ENCODE measurements around the gene MTURN. TPM values are rescaled to one million over a fixed set of nuclear protein-coding genes. Genes with fewer than 3 reads are reported as not detected.
A peak's percentile ranks its signal among the peaks of the same experiment; 100 is the strongest.

MTURN gene
- total RNA-seq, 4 donors from 2014 or later, result 32.0 to 86.3 (median 44.0) TPM

GRCh38 chr7:30181211-30181610 is 46.4 kb downstream of the MTURN start:
- DNase-seq, result peak; percentile 51 to 69
- Histone ChIP-seq H3K4me1 (peaks cover 19 to 33% of the 10 kb centered on the region in 2 donors), H3K4me3 (replicated peaks in 1 of 3) (no peak overlapping the region), H3K27ac (peak overlapping the region; percentile 32 to 60 (median 50)), H3K27me3 (no peaks in the 10 kb centered on the region), H3K36me3 (no peaks in the 10 kb centered on the region), H3K9me3 (no peaks in the 10 kb centered on the region)
- whole genome bisulfite sequencing, 2 donors, result 58 to 73% methylated on average over 6 of the region's 6 CpGs
- intact Hi-C loops (cut with DNase I), result no loop called here
- no peak for TF ChIP-seq POLR2A (IDR thresholded peaks at IDR 0.05)
- TF ChIP-seq, protein P1, sequence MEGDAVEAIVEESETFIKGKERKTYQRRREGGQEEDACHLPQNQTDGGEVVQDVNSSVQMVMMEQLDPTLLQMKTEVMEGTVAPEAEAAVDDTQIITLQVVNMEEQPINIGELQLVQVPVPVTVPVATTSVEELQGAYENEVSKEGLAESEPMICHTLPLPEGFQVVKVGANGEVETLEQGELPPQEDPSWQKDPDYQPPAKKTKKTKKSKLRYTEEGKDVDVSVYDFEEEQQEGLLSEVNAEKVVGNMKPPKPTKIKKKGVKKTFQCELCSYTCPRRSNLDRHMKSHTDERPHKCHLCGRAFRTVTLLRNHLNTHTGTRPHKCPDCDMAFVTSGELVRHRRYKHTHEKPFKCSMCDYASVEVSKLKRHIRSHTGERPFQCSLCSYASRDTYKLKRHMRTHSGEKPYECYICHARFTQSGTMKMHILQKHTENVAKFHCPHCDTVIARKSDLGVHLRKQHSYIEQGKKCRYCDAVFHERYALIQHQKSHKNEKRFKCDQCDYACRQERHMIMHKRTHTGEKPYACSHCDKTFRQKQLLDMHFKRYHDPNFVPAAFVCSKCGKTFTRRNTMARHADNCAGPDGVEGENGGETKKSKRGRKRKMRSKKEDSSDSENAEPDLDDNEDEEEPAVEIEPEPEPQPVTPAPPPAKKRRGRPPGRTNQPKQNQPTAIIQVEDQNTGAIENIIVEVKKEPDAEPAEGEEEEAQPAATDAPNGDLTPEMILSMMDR (IDR thresholded peaks at IDR 0.05), result no peak

DNA sequence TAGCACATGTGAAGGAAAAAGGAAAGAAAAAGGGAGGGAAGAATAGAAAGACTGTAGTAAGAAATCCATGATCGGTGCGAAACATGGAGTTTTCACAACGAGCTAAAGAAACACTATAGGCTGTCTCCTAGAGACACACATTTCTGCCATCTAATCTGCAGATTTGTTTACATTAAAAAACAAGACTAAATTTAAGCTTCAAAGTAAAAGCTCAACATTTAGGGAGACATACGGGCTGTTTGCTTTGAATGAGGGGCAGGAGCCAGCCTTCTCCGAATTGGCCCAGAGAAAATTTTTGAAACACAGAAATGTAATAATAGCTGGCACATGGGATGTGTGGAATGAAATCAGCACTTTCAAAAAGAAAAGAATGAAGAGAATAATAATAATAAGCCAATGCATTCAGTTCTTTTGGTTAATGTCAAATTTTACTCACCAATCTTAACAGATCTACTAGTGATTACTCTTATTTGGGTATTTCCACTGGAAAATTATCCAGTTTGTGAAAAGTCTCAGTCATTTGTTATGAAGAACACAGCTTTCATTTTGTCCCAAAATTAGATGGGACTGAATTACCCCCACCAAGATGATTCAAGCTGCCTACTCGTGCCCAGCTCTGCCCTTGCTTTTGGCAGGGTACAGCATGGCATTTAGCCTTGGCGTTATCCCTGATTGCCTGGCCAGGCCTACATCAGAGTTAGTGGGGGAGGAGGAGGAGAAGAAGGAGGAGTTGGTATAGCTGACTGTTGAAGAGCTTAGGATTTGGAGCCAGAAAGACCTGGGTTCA is 47.1 kb downstream of the MTURN start:
- H3K9me3 ChIP-seq, result no peaks in the 10 kb centered on the region
- no peaks in the 10 kb centered on the region for H3K27me3 ChIP-seq
- no peaks in the 10 kb centered on the region for H3K36me3 ChIP-seq
- peaks cover 19 to 27% of the 10 kb centered on the region in 2 donors for H3K4me1 ChIP-seq
- H3K27ac ChIP-seq, result peak overlapping the region; percentile 26 to 60 (median 50)
- no peak overlapping the region for H3K4me3 ChIP-seq (replicated peaks in 1 of 3)
- intact Hi-C loops (cut with DNase I), result no loop called here
- 79 to 88% methylated on average over 7 of the region's 7 CpGs for WGBS, 2 donors
- no peak for TF ChIP-seq POLR2A (IDR thresholded peaks at IDR 0.05)
- TF ChIP-seq, protein P1 (IDR thresholded peaks at IDR 0.05), result no peak
- no peak for DNase-seq

DNA sequence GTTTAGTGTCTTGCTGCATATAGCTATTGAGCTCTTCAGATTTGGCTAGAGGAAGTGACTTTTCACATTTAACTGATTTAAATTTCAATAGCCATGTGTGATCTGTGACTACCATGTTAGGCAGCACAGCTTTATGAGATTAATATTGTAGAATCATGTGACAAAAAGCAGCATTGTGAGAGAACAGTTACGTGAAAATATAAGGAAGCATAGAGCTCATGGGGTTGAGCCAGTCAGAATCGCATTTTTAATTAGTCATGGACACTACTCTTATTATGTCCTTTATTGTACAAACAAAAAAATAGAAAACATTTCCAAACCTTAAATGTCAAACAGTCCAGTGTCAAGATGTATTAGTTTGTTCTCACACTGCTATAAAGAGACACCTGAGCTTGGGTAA is 48.0 kb downstream of the MTURN start:
- H3K4me1 ChIP-seq, result peaks cover 19 to 27% of the 10 kb centered on the region in 2 donors
- intact Hi-C loops (cut with DNase I), result no loop called here
- H3K9me3 ChIP-seq, result no peaks in the 10 kb centered on the region
- no peak overlapping the region for H3K4me3 ChIP-seq (replicated peaks in 1 of 3)
- H3K27ac ChIP-seq, result no peak overlapping the region
- DNase-seq, result no peak
- no peaks in the 10 kb centered on the region for H3K36me3 ChIP-seq
- no peak for TF ChIP-seq POLR2A (IDR thresholded peaks at IDR 0.05)
- TF ChIP-seq, protein P1 (IDR thresholded peaks at IDR 0.05), result no peak
- no peaks in the 10 kb centered on the region for H3K27me3 ChIP-seq
- WGBS, 2 donors, result 95 to 96% methylated on average over 2 of the region's 2 CpGs

DNA sequence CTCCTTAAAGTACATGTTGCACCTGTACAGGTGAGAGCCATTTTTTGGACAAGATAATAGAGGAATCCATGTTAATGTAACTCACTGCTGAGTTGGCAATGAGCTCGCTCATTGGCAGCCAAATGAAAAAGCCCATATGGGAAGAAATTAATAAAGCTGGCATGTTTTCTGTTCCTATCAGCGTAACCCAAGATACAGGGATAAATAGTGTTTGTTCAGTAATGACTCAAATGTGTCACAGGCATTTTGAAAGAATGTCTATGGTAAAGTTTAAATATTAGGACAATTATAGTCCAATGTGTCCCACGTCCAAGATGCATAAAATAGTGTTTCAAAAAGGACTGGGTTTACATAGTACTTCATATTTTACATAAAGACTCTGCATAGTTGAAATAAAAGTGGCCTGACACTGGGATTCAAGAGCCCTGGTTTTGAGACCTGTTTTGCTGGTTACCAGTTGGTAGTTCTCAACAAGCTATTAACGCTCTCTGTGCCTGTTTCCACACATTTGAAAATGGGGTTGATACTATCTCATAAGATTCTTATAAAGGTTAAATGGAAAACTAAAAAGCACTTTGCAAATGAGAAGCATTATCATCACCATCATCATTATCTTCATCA is 49.1 kb downstream of the MTURN start:
- TF ChIP-seq, protein P1 (IDR thresholded peaks at IDR 0.05), result no peak
- no peak for TF ChIP-seq POLR2A (IDR thresholded peaks at IDR 0.05)
- no peak for DNase-seq
- 96% methylated on average over 4 of the region's 4 CpGs for WGBS, 2 donors
- Histone ChIP-seq H3K9me3 (no peaks in the 10 kb centered on the region), H3K36me3 (no peaks in the 10 kb centered on the region), H3K4me1 (peaks cover 19 to 27% of the 10 kb centered on the region in 2 donors), H3K27ac (peak overlapping the region in 2 of 3 donors; percentile 2 to 35), H3K4me3 (replicated peaks in 1 of 3) (no peak overlapping the region), H3K27me3 (no peaks in the 10 kb centered on the region)
- intact Hi-C loops (cut with DNase I), result no loop called here

Data from thyroid gland (tissue), 4 donors.